SK-N-SH treated with all-trans-retinoic acid at 6 μM for 48 hours (cell line): ENCODE results near the gene CASTOR1.

ENCODE experiments used
- ATAC-seq: fragments of 200-7000 bp; cut with Tn5 transposase; 3 replicates; pipeline ENCODE4 v1.9.1; 2020; ENCODE audit warnings: mild to moderate bottlenecking, moderate library complexity
- ARNTL ChIP-seq: fragments of 450-650 bp; formaldehyde crosslinking; IDR thresholded peaks from 2 replicates; pipeline ENCODE4 v1.5.0; 2020; ENCODE audit warnings: low read depth, mild to moderate bottlenecking, moderate library complexity, borderline replicate concordance
- BACH2 ChIP-seq: fragments of 250-450 bp; sonication (Bioruptor Pico); IDR thresholded peaks from 2 replicates; pipeline ENCODE4 v1.9.0; 2021; ENCODE audit warnings: mild to moderate bottlenecking, borderline replicate concordance
- CREB5 ChIP-seq: fragments of 250-450 bp; sonication (Bioruptor Pico); IDR thresholded peaks from 2 replicates; pipeline ENCODE4 v1.5.1; 2020; ENCODE audit warnings: low read depth, mild to moderate bottlenecking, moderate library complexity
- CSDC2 ChIP-seq: fragments of 250-450 bp; sonication (Bioruptor Pico); IDR thresholded peaks from 2 replicates; pipeline ENCODE4 v1.5.0; 2020; ENCODE audit warnings: mild to moderate bottlenecking, moderate library complexity
- CSRNP3 ChIP-seq: fragments of 250-450 bp; sonication (Bioruptor Pico); IDR thresholded peaks from 2 replicates; pipeline ENCODE4 v1.5.1; 2021; ENCODE audit warnings: mild to moderate bottlenecking, moderate library complexity
- ESRRG ChIP-seq: fragments of 250-450 bp; sonication (Bioruptor Pico); IDR thresholded peaks from 2 replicates; pipeline ENCODE4 v1.6.1; 2021; ENCODE audit warnings: mild to moderate bottlenecking
- GLIS3 ChIP-seq: fragments of 250-450 bp; sonication (Bioruptor Pico); IDR thresholded peaks from 2 replicates; pipeline ENCODE4 v1.5.0; 2020; ENCODE audit warnings: mild to moderate bottlenecking, moderate library complexity
- PATZ1 ChIP-seq: fragments of 250-450 bp; sonication (Bioruptor Pico); IDR thresholded peaks from 2 replicates; pipeline ENCODE4 v1.8.0; 2020; ENCODE audit warnings: mild to moderate bottlenecking, moderate library complexity, borderline replicate concordance
- POU6F1 ChIP-seq: fragments of 250-450 bp; sonication (Bioruptor Pico); IDR thresholded peaks from 2 replicates; pipeline ENCODE4 v1.8.0; 2021; ENCODE audit warnings: low read depth, mild to moderate bottlenecking, moderate library complexity, borderline replicate concordance
- PPARA ChIP-seq: fragments of 250-450 bp; sonication (Bioruptor Pico); IDR thresholded peaks from 2 replicates; pipeline ENCODE4 v1.5.0; 2020; ENCODE audit warnings: mild to moderate bottlenecking, borderline replicate concordance
- RARB ChIP-seq: fragments of 250-450 bp; sonication (Bioruptor Pico); IDR thresholded peaks from 2 replicates; pipeline ENCODE4 v1.8.0; 2021; ENCODE audit warnings: mild to moderate bottlenecking, moderate library complexity
- SNAI2 ChIP-seq: fragments of 250-450 bp; sonication (Bioruptor Pico); IDR thresholded peaks from 2 replicates; pipeline ENCODE4 v1.5.0; 2020; ENCODE audit warnings: mild to moderate bottlenecking, moderate library complexity
- TCF4 ChIP-seq: fragments of 250-450 bp; sonication (Bioruptor Pico); IDR thresholded peaks from 2 replicates; pipeline ENCODE4 v1.8.0; 2021; ENCODE audit warnings: mild to moderate bottlenecking, moderate library complexity, borderline replicate concordance
- TOX ChIP-seq: fragments of 250-450 bp; sonication (Bioruptor Pico); IDR thresholded peaks from 2 replicates; pipeline ENCODE4 v1.8.0; 2021; ENCODE audit warnings: mild to moderate bottlenecking, moderate library complexity, borderline replicate concordance
- TSHZ2 ChIP-seq: fragments of 250-450 bp; sonication (Bioruptor Pico); IDR thresholded peaks from 2 replicates; pipeline ENCODE4 v1.5.0; 2020; ENCODE audit warnings: mild to moderate bottlenecking, moderate library complexity
- ZC3H10 ChIP-seq: fragments of 250-450 bp; sonication (Bioruptor Pico); IDR thresholded peaks from 2 replicates; pipeline ENCODE4 v1.5.1; 2021; ENCODE audit warnings: mild to moderate bottlenecking, moderate library complexity
- ZFP3 ChIP-seq: fragments of 250-450 bp; sonication (Bioruptor Pico); IDR thresholded peaks from 2 replicates; pipeline ENCODE4 v1.5.0; 2020; ENCODE audit warnings: mild to moderate bottlenecking, moderate library complexity
- ZFP30 ChIP-seq: fragments of 450-650 bp; formaldehyde crosslinking; IDR thresholded peaks from 2 replicates; pipeline ENCODE4 v1.5.0; 2022; ENCODE audit warnings: mild to moderate bottlenecking, moderate library complexity
- ZNF565 ChIP-seq: fragments of 450-650 bp; formaldehyde crosslinking; conservative IDR thresholded peaks from 2 replicates; pipeline ENCODE4 v1.5.0; 2020; ENCODE audit warnings: low read depth, mild to moderate bottlenecking, moderate library complexity
- ZNF8 ChIP-seq: fragments of 450-650 bp; formaldehyde crosslinking; IDR thresholded peaks from 2 replicates; pipeline ENCODE4 v1.5.0; 2020; ENCODE audit warnings: mild to moderate bottlenecking, moderate library complexity

CASTOR1 gene

GRCh38 chr22:30272781-30273601 lies 16.3 kb downstream of the CASTOR1 start:
- TF ChIP-seq GLIS3 (CRISPR knock-in tag) = no peak
- no peak for TF ChIP-seq PATZ1
- no peak for TF ChIP-seq ZNF8
- ATAC-seq = no peak

GRCh38 chr22:30270832-30271231 lies 18.5 kb downstream of the CASTOR1 start:
- TF ChIP-seq PPARA (CRISPR knock-in tag) (no peak), GLIS3 (CRISPR knock-in tag) (no peak), ZFP3 (no peak), RARB (CRISPR knock-in tag) (no peak), CSDC2 (CRISPR knock-in tag) (no peak), SNAI2 (CRISPR knock-in tag) (no peak), TCF4 (CRISPR knock-in tag) (no peak), ZC3H10 (CRISPR knock-in tag) (no peak), POU6F1 (CRISPR knock-in tag) (no peak), BACH2 (no peak), PATZ1 (no peak), CREB5 (CRISPR knock-in tag) (no peak), ZFP30 (CRISPR knock-in tag) (no peak), TOX (CRISPR knock-in tag) (no peak), CSRNP3 (CRISPR knock-in tag) (no peak), ZNF8 (no peak), TSHZ2 (no peak), ESRRG (CRISPR knock-in tag) (no peak), ARNTL (CRISPR knock-in tag) (no peak), ZNF565 (no peak)
- ATAC-seq = no peak
